GM13977 (cell line): Measurements from ENCODE around the gene GPRC5C.

ENCODE experiments used
- DNase-seq: peaks from one replicate; pipeline ENCODE4 v3.0.0; 2012; ENCODE audit warnings: low spot score
- in situ Hi-C: fragments of 300-500 bp; cut with MboI; formaldehyde crosslinking; loops from one replicate; pipeline ENCODE4 v1.12.0; 2022; ENCODE audit warnings: low sequenced_read_pairs, low pct_unique_long_range_greater_than_20kb, mixed read lengths, inconsistent platforms; ENCODE audit not compliant: unreplicated experiment
- TF ChIP-seq, protein P1 (sequence below): IDR thresholded peaks from 2 replicates; pipeline ENCODE4 v1.5.1; 2012; ENCODE audit warnings: mild to moderate bottlenecking, control low read depth; ENCODE audit not compliant: insufficient read depth; ENCODE audit errors: extremely low read depth, missing control alignments

GPRC5C gene

DNA sequence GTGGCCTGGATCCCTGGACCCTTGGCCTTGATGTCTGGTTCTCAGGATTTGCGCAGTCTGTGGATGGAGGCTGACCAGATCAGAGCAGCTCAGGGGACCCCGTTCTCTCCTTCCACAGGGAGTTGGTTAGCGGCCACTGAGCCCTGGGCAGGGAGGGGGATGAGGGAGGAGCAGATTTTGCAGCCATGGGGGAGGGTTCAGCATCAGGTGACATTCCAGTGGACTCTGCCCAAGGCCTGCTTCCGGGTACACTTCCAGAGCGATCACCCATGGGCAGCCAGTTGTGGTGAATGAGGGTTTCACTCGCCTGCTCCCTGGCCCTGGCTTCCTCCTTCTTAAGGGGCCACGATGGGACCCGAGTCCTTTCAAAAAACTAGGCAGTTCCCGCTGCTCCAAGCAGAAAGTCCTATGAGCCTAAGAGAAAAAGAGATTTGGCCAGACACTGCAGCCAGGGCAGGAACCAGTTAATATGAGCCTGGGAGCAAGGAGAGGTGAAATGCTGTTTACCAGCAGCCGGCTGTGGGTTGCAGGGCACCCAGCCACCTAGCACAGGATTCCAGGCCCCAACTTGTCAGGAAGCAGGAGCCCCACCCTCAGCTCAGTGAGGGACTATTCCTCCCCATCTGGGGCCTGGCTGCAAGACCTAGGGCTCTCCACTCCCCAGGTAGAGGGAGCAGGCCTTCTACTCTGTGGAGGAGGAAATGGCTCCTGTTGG is 4.7 kb upstream of the GPRC5C start:
- TF ChIP-seq, protein P1, sequence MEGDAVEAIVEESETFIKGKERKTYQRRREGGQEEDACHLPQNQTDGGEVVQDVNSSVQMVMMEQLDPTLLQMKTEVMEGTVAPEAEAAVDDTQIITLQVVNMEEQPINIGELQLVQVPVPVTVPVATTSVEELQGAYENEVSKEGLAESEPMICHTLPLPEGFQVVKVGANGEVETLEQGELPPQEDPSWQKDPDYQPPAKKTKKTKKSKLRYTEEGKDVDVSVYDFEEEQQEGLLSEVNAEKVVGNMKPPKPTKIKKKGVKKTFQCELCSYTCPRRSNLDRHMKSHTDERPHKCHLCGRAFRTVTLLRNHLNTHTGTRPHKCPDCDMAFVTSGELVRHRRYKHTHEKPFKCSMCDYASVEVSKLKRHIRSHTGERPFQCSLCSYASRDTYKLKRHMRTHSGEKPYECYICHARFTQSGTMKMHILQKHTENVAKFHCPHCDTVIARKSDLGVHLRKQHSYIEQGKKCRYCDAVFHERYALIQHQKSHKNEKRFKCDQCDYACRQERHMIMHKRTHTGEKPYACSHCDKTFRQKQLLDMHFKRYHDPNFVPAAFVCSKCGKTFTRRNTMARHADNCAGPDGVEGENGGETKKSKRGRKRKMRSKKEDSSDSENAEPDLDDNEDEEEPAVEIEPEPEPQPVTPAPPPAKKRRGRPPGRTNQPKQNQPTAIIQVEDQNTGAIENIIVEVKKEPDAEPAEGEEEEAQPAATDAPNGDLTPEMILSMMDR, result no peak
- in situ Hi-C loops, result no loop called here
- DNase-seq, result no peak

DNA sequence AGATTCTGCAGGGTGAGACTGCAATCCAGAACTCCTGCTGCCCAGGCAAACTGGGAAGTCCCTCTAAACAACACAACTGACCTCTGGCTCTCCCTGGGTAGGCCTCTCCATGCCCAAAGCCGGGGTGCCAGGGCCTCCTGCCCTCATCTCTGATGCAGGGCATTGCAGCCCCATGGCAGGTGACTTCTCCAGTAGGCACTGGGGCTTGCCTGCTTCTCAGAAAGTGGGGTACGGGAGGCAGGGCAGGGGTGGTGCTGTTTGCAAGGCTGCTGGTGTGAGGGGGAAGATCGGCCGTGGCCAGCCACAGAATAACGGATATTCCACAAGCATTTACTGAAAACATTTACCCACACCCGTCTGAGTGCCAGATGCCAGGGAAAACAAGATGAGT is 4.1 kb upstream of the GPRC5C start:
- no peak for DNase-seq
- TF ChIP-seq, protein P1, result no peak
- in situ Hi-C loops, result no loop called here

DNA sequence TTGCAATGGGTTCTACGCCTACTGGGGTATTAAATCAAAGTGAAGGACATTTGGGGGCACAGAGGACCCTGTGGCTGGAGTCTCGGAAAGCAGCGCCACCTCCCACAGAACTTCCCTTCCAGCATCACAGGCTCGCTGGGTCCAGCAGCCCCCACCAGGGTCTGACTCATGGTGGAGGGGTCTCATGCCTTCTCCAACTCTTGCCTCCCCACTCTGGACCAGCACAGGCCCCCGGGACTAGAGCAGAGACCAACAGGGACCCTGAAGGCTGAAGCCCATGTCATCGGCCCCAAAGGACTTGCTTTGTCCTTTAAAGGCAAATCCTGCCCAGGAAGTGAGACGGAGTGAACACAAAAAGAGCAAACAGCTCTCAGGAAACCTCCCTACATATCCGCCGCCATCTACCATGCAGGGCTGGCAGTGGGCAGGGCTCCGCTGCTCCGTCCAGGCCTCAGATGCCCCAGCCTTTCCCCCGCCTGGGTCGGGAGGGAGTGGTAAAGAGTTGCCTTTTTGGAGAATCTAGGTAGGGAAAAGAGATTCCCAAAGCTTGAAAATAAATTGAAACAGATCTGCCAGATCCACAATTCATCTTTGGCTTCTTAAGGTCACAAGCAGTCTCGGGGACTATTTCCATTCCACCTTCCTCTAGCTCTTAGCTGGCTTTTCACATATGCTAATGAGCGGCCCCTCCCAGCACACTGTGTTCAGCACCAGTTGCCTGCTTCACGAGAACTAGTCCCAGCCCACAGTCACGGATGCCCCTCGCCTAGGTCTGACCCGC is 2.1 kb upstream of the GPRC5C start:
- TF ChIP-seq, protein P1, result no peak
- peak; percentile 71 for DNase-seq
- in situ Hi-C loops, result no loop called here

DNA sequence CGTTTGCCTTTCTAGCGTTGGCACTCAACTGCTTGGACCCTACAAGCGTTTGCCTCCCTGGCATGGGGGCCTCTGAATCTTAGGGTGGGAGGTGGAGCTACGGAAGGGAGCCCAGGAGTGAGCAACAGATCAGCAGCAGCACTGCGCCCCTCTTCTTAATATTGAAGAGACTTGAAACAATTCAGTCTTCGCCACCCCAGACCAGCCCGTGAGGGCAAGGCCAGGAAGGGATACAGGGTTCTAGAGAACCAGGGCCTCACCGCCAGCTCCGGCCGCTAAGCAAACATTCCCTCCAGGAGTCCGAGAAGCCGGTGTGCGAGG is 1.5 kb upstream of the GPRC5C start:
- TF ChIP-seq, protein P1, result no peak
- in situ Hi-C loops, result no loop called here
- no peak for DNase-seq

DNA sequence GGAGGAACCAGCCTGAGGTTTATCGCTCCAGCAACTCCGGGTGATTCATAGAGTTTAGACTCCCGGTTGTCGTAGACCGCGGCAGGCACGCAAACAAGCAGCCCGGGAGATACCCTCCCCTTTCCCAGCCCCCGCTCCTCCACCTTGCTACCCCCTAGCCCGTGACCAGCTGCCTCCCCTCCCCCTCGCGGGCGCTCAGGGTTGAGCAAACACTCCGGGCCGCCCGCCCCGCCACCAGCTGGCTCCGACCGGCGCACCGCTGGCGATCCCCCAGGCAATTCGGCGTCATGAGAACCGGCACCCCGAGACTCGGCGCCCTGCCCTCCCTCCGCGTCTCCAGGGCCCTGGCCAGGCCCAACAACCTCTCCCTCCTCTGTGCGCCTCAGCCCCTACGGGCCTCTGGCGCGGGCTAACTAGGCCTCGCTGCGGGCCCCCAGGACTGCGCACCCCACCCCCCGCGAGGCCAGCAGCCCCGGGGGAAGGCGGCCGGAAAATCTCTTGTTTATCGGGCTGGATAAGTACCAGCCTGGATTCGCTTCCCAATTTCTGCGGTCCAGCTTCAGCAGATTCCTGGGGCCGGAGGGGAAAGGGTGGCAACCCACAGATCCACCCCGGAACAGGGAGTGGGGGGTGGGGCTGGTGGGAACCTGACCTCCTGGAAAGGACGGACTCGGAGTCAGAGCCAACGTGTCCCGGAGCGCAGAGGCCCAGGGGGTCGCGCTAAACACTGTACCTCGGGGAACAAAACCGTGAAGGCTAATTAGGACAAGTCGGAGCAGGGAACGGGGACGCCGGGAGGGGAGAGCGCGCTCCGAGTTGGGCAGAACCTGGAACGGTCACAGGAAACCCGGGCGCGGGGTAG is 951 bp upstream of the GPRC5C start:
- peak; percentile 85 for DNase-seq
- in situ Hi-C loops, result no loop called here
- TF ChIP-seq, protein P1, result no peak

DNA sequence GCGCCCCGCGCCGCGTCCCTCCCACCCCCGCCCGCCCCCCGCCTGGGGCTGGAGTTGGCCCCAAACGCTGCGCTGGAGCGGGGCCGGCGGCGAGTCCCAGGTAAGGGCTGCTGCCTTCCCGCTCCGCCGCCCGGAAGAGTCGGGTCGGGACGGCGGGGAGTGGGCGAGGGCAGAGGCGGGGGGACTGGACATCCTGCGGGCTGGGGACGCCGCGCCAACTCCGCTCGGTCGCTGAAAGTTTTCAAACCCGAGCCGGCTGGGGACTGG is 469 bp downstream of the GPRC5C start:
- TF ChIP-seq, protein P1, result no peak
- DNase-seq, result no peak
- in situ Hi-C loops, result no loop called here
